H1 (cell line): Measurements from ENCODE around the gene CELF5. TPM values are rescaled to one million over a fixed set of nuclear protein-coding genes. Genes with fewer than 3 reads are reported as not detected.

Source experiments
- CTCF ChIA-PET: fragments of 300-600 bp; sonication (Branson Sonifier 250); formaldehyde crosslinking; loops from one replicate; lab custom pipeline; 2021; ENCODE audit not compliant: partially characterized antibody; lab: Charles Lee
- POLR2A ChIA-PET: fragments of 300-600 bp; sonication (Branson Sonifier 250); formaldehyde crosslinking; loops from one replicate; lab custom pipeline; 2021; ENCODE audit warnings: inconsistent platforms; ENCODE audit not compliant: partially characterized antibody; lab: Charles Lee
- DNase-seq, 2 experiments: peaks; one replicate each; pipeline versions ENCODE4 v3.0.0 to v3.0.0-alpha.2; 2010 to 2022; ENCODE audit warnings: low spot score in 2 of 2, low read depth in 1 of 2, mixed read lengths in 1 of 2
- FAIRE-seq: peaks from 2 replicates; lab custom pipeline; 2011; peaks lifted over from hg19 to GRCh38; lab: Jason Lieb, UNC
- H2AFZ ChIP-seq: 2 replicates; pipeline ENCODE4 v1.8.1; 2012; ENCODE audit warnings: low read length, inconsistent platforms
- H2AK5ac ChIP-seq: 2 replicates; pipeline ENCODE4 v1.6.1; 2013; ENCODE audit warnings: low read depth, low read length
- H2BK120ac ChIP-seq: replicated peaks from 2 replicates; pipeline ENCODE3; 2013; ENCODE audit warnings: low read depth, low read length, inconsistent platforms
- H2BK12ac ChIP-seq: 2 replicates; pipeline ENCODE4 v1.6.1; 2013; ENCODE audit warnings: low read depth, low read length
- H2BK15ac ChIP-seq: 2 replicates; pipeline ENCODE4 v1.6.1; 2013; ENCODE audit warnings: low read length
- H2BK20ac ChIP-seq: 2 replicates; pipeline ENCODE4 v1.6.1; 2013; ENCODE audit warnings: low read length
- H2BK5ac ChIP-seq: 2 replicates; pipeline ENCODE4 v1.6.1; 2013; ENCODE audit warnings: low read depth, low read length
- H3K14ac ChIP-seq: 2 replicates; pipeline ENCODE4 v1.6.1; 2013; ENCODE audit warnings: inconsistent platforms; ENCODE audit not compliant: insufficient read length
- H3K18ac ChIP-seq: 2 replicates; pipeline ENCODE4 v1.6.1; 2013; ENCODE audit warnings: low read length; ENCODE audit errors: extremely low read depth
- H3K23ac ChIP-seq: 2 replicates; pipeline ENCODE4 v1.6.1; 2013; ENCODE audit warnings: inconsistent platforms; ENCODE audit not compliant: insufficient read length
- H3K23me2 ChIP-seq: 2 replicates; pipeline ENCODE4 v1.6.1; 2013; ENCODE audit warnings: low read depth, low read length
- H3K27ac ChIP-seq: 2 replicates; pipeline ENCODE4 v1.6.1; 2011; ENCODE audit warnings: low read depth, low read length, inconsistent platforms
- H3K27me3 ChIP-seq, 4 experiments: replicated peaks in 1 of 4; 1 replicate in 1 of 4; 2 replicates in 3 of 4; pipeline versions ENCODE4 v1.6.1 to v1.8.1; 2011 to 2013; ENCODE audit warnings: low read length in 3 of 4, mild to moderate bottlenecking in 3 of 4, inconsistent platforms in 2 of 4, mixed read lengths in 2 of 4, moderate library complexity in 1 of 4; ENCODE audit not compliant: control insufficient read depth in 3 of 4, insufficient read depth in 3 of 4; ENCODE audit errors: extremely low read depth in 1 of 4
- H3K36me3 ChIP-seq, 4 experiments: 2 replicates each; pipeline versions ENCODE4 v1.6.1 to v1.8.1; 2011 to 2013; ENCODE audit warnings: mild to moderate bottlenecking in 4 of 4, low read length in 3 of 4, moderate library complexity in 2 of 4, control low read depth in 1 of 4, inconsistent platforms in 1 of 4; ENCODE audit not compliant: insufficient read depth in 4 of 4, control insufficient read depth in 2 of 4
- H3K4ac ChIP-seq: replicated peaks from 2 replicates; pipeline ENCODE3; 2013; ENCODE audit warnings: low read length, low read depth, mixed read lengths, inconsistent platforms; ENCODE audit not compliant: insufficient read length
- H3K4me1 ChIP-seq, 4 experiments: replicated peaks in 1 of 4; 1 replicate in 1 of 4; 2 replicates in 3 of 4; pipeline versions ENCODE4 v1.6.1 to v1.8.1; 2011 to 2013; ENCODE audit warnings: low read length in 3 of 4, inconsistent platforms in 2 of 4, mixed read lengths in 1 of 4; ENCODE audit not compliant: insufficient read depth in 4 of 4, control insufficient read depth in 3 of 4
- H3K4me2 ChIP-seq, 2 experiments: 2 replicates each; pipeline versions ENCODE4 v1.6.1 to v1.8.1; 2011 to 2013; ENCODE audit warnings: low read depth in 2 of 2, low read length in 2 of 2, control low read depth in 1 of 2, inconsistent platforms in 1 of 2, mild to moderate bottlenecking in 1 of 2; ENCODE audit not compliant: insufficient read depth in 1 of 2
- H3K4me3 ChIP-seq, 4 experiments: fragments of 200-600, 300-600 bp in 1 of 4; sonication (generic), shearing (Covaris generic), sonication (Bioruptor Twin) in 1 of 4; 2 replicates each; pipeline versions ENCODE4 v1.5.1 to v1.8.1; 2011 to 2016; ENCODE audit warnings: low read length in 4 of 4, low read depth in 3 of 4, control low read depth in 2 of 4, inconsistent platforms in 2 of 4, mild to moderate bottlenecking in 2 of 4, mixed read lengths in 1 of 4, moderate library complexity in 1 of 4; ENCODE audit not compliant: insufficient read depth in 2 of 4; ENCODE audit errors: extremely low read depth in 1 of 4
- H3K56ac ChIP-seq: replicated peaks from 2 replicates; pipeline ENCODE3; 2013; ENCODE audit warnings: low read depth, mild to moderate bottlenecking, mixed read lengths, low read length, inconsistent platforms; ENCODE audit not compliant: insufficient read length
- H3K79me1 ChIP-seq: 2 replicates; pipeline ENCODE4 v1.6.1; 2013; ENCODE audit warnings: low read depth, low read length, control low read depth
- H3K79me2 ChIP-seq, 2 experiments: 2 replicates each; pipeline versions ENCODE4 v1.6.1 to v1.8.1; 2012 to 2013; ENCODE audit warnings: low read length in 2 of 2, mild to moderate bottlenecking in 2 of 2, inconsistent platforms in 1 of 2; ENCODE audit not compliant: insufficient read depth in 2 of 2, control insufficient read depth in 1 of 2
- H3K9ac ChIP-seq, 4 experiments: replicated peaks in 1 of 4; 1 replicate in 1 of 4; 2 replicates in 3 of 4; pipeline versions ENCODE4 v1.6.1 to v1.8.1; 2011 to 2013; ENCODE audit warnings: low read depth in 3 of 4, low read length in 3 of 4, control low read depth in 2 of 4, mild to moderate bottlenecking in 2 of 4, moderate library complexity in 2 of 4, inconsistent platforms in 1 of 4; ENCODE audit errors: extremely low read depth in 1 of 4
- H3K9me3 ChIP-seq, 2 experiments: 2 replicates each; pipeline versions ENCODE4 v1.6.1 to v1.8.1; 2012 to 2013; ENCODE audit warnings: mild to moderate bottlenecking in 2 of 2, moderate library complexity in 2 of 2, control low read depth in 1 of 2, inconsistent platforms in 1 of 2, low read depth in 1 of 2, low read length in 1 of 2, mixed read lengths in 1 of 2; ENCODE audit not compliant: insufficient read depth in 2 of 2
- H4K20me1 ChIP-seq, 2 experiments: replicated peaks in 1 of 2; 2 replicates each; pipeline versions ENCODE3 to v1.8.1; 2011 to 2013; ENCODE audit warnings: inconsistent platforms in 2 of 2, low read length in 2 of 2, mild to moderate bottlenecking in 1 of 2; ENCODE audit not compliant: insufficient read depth in 2 of 2, control insufficient read depth in 1 of 2
- H4K5ac ChIP-seq: 2 replicates; pipeline ENCODE4 v1.6.1; 2013; ENCODE audit warnings: low read length, low read depth, mixed read lengths, inconsistent platforms; ENCODE audit not compliant: insufficient read length
- H4K8ac ChIP-seq: 2 replicates; pipeline ENCODE4 v1.8.0; 2013; ENCODE audit warnings: mild to moderate bottlenecking, moderate library complexity, low read length, inconsistent platforms; ENCODE audit not compliant: insufficient read depth; ENCODE audit errors: extremely low read depth
- H4K91ac ChIP-seq: replicated peaks from 2 replicates; pipeline ENCODE3; 2013; ENCODE audit warnings: low read length, mixed read lengths, inconsistent platforms; ENCODE audit not compliant: insufficient read length
- CHD2 ChIP-seq: IDR thresholded peaks from 2 replicates; pipeline ENCODE4 v1.6.1; 2012; ENCODE audit warnings: low read length, improper control_type of control experiment
- GTF2F1 ChIP-seq: IDR thresholded peaks from 2 replicates; pipeline ENCODE4 v1.6.1; 2012; ENCODE audit warnings: low read depth, low read length, improper control_type of control experiment, borderline replicate concordance
- RAD21 ChIP-seq, 2 experiments: IDR thresholded peaks in 1 of 2; conservative IDR thresholded peaks in 1 of 2; 2 replicates each; pipeline ENCODE4 v1.6.1; 2011; ENCODE audit warnings: low read depth in 2 of 2, low read length in 2 of 2, improper control_type of control experiment in 1 of 2, inconsistent platforms in 1 of 2, mild to moderate bottlenecking in 1 of 2, moderate library complexity in 1 of 2
- SP2 ChIP-seq: IDR thresholded peaks from 2 replicates; pipeline ENCODE4 v1.6.1; 2012; ENCODE audit warnings: mild to moderate bottlenecking, low read length, inconsistent platforms
- SRF ChIP-seq: IDR thresholded peaks from 2 replicates; pipeline ENCODE4 v1.6.1; 2011; ENCODE audit warnings: mild to moderate bottlenecking, low read depth, low read length, moderate library complexity
- WGBS, 2 experiments: shearing (Covaris generic) in 1 of 2; methylation state at CpG; one replicate each; pipeline versions ENCODE4 v1.1.6 to v1.1.7; 2013 to 2015; ENCODE audit warnings: low lambda C conversion rate in 2 of 2, mixed read lengths in 2 of 2, inconsistent platforms in 1 of 2, low coverage in 1 of 2, missing lambda C conversion rate in 1 of 2; ENCODE audit not compliant: insufficient replicate concordance in 2 of 2, insufficient coverage in 1 of 2, insufficient read length in 1 of 2; ENCODE audit errors: extremely low coverage in 1 of 2, missing lambda C conversion rate in 1 of 2; 5-methylcytosine and 5-hydroxymethylcytosine counted together
- polyA plus RNA-seq, 7 experiments: library from polyadenylated mRNA; depleted of rRNA in 3 of 7; stranded (reverse) in 5 of 7; unstranded in 2 of 7; fragments of >200 nt in 5 of 7; fragments of 200-250 nt in 2 of 7; gene quantifications; 1 replicate in 5 of 7; 2 replicates in 1 of 7; 4 replicates in 1 of 7; pipeline versions ENCODE4 v1.2.1 to v1.2.3, GENCODE V29; 2011 to 2013; ENCODE audit warnings: missing spikeins in 2 of 7, mixed read lengths in 2 of 7
- total RNA-seq: library from RNA; stranded (reverse); fragmentation: NEBNext Ultra II Directional; extraction: Animal tissue kit (Norgen Biotek cat#: 25700); gene quantifications from 2 replicates; pipeline ENCODE4 v1.2.1, GENCODE V29; 2021

CELF5 gene
- total and polyA plus RNA-seq, 2 of the 8 experiments (the other 6 are each of a cell fraction or from before 2014, with no cell fraction given), result 9.8 to 15.0 TPM

DNA sequence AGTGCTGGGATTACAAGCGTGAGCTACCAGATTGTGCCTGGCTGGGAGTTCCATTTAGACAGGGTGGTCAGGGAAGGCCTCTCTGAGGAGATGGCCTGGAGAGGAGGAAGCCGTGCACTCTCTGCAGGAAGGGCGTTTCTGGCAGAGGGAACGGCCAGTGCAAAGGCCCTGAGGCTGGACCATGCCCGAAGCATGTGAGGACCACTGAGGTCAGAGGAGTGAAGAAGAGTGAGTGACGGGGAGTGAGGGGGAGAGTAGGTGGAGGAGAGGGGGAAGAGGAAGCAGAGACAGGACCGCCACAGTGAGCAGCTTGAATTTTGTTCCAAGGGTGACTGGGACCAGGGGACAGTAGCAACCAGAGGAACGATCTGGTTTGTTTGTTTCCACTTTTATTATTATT lies 32.6 kb downstream of the CELF5 start:
- Histone ChIP-seq H3K14ac (no peak overlapping the region), H3K4ac (no peak overlapping the region), H3K4me3 (no peak overlapping the region), H3K79me1 (no peaks in the 10 kb centered on the region), H2BK12ac (no peak overlapping the region), H3K4me1 (no peaks in the 10 kb centered on the region), H3K23ac (no peak overlapping the region), H4K20me1 (peaks cover 0 to 10% of the 10 kb centered on the region in 2 experiments), H3K9ac (no peak overlapping the region), H4K5ac (no peak overlapping the region), H3K18ac (no peak overlapping the region), H3K4me2 (no peak overlapping the region), H2AFZ (no peak overlapping the region), H3K56ac (no peak overlapping the region), H2BK20ac (no peak overlapping the region), H3K27ac (no peak overlapping the region), H3K9me3 (peaks cover 0 to 8% of the 10 kb centered on the region in 2 experiments; a peak in 2 of 4 replicates), H3K36me3 (peaks cover 0 to 2% (median 0%) of the 10 kb centered on the region in 4 experiments; a peak in 2 of 8 replicates), H2AK5ac (no peak overlapping the region), H3K27me3 (no peaks in the 10 kb centered on the region), H3K23me2 (peaks cover 9% of the 10 kb centered on the region; the same call in 1 of the 2 replicates), H2BK15ac (no peak overlapping the region), H4K8ac (no peak overlapping the region), H3K79me2 (no peaks in the 10 kb centered on the region), H2BK5ac (no peak overlapping the region), H4K91ac (no peak overlapping the region), H2BK120ac (no peak overlapping the region)
- DNase-seq (no peak), FAIRE-seq (no peak)
- ChIA-PET CTCF (interaction anchor here (0.6 to 3.1 kb wide), 5 partner anchors 18 to 606 kb away, joined by 3 to 11 read pairs (median 3); no protein-coding TSS in a partner anchor), POLR2A (interaction anchor here (0.7 to 2.7 kb wide), 3 partner anchors 8 to 15 kb away, joined by 3 to 11 read pairs (median 4); no protein-coding TSS in a partner anchor)
- WGBS, 2 experiments, result 86% methylated on average over 8 of the region's 8 CpGs; no CpG with 5 or more reads in 1 of the 2 experiments
- TF ChIP-seq GTF2F1, result no peak
- no peak for TF ChIP-seq SRF
- TF ChIP-seq RAD21 (IDR thresholded peaks at IDR 0.05 in 1 of 2, conservative IDR thresholded peaks at IDR 0.05 in 1 of 2; ENCODE audit: low read depth in 2 of 2, low read length in 2 of 2), result no peak
- no peak for TF ChIP-seq CHD2
- no peak for TF ChIP-seq SP2
